H9 (cell line): ENCODE measurements around the gene NDUFB1. TPM values are rescaled to one million over a fixed set of nuclear protein-coding genes. Genes with fewer than 3 reads are reported as not detected.

ENCODE experiments used
- DNase-seq: peaks from one replicate; pipeline ENCODE4 v3.0.0-alpha.2; 2017
- H2AFZ ChIP-seq: one replicate; pipeline ENCODE4 v1.6.1; 2013; ENCODE audit warnings: mild to moderate bottlenecking, low read length, control low read depth, moderate library complexity
- H2AK5ac ChIP-seq: 2 replicates; pipeline ENCODE4 v1.6.1; 2013; ENCODE audit warnings: low read length, control low read depth, mixed read lengths; ENCODE audit not compliant: insufficient read length
- H2BK120ac ChIP-seq: one replicate; pipeline ENCODE4 v1.6.1; 2013; ENCODE audit warnings: low read depth, mild to moderate bottlenecking, low read length, control low read depth, inconsistent platforms; ENCODE audit not compliant: poor library complexity, severe bottlenecking
- H2BK12ac ChIP-seq: 2 replicates; pipeline ENCODE4 v1.6.1; 2013; ENCODE audit warnings: low read length, control low read depth, mixed read lengths, low read depth; ENCODE audit not compliant: insufficient read length
- H2BK15ac ChIP-seq: 2 replicates; pipeline ENCODE4 v1.6.1; 2013; ENCODE audit warnings: low read depth, low read length, control low read depth
- H2BK20ac ChIP-seq: one replicate; pipeline ENCODE4 v1.6.1; 2013; ENCODE audit warnings: low read depth, mild to moderate bottlenecking, low read length, control low read depth, inconsistent platforms; ENCODE audit not compliant: poor library complexity, severe bottlenecking
- H2BK5ac ChIP-seq: 2 replicates; pipeline ENCODE4 v1.6.1; 2013; ENCODE audit warnings: low read length, control low read depth, mixed read lengths; ENCODE audit not compliant: insufficient read length
- H3K14ac ChIP-seq: 2 replicates; pipeline ENCODE4 v1.6.1; 2013; ENCODE audit warnings: low read length, control low read depth; ENCODE audit not compliant: insufficient read depth
- H3K18ac ChIP-seq: 2 replicates; pipeline ENCODE4 v1.6.1; 2013; ENCODE audit warnings: low read depth, mild to moderate bottlenecking, mixed read lengths, low read length, control low read depth; ENCODE audit not compliant: insufficient read length
- H3K23ac ChIP-seq: 2 replicates; pipeline ENCODE4 v1.6.1; 2013; ENCODE audit warnings: low read length, control low read depth, mixed read lengths, low read depth; ENCODE audit not compliant: insufficient read length
- H3K23me2 ChIP-seq: 2 replicates; pipeline ENCODE4 v1.6.1; 2013; ENCODE audit warnings: low read depth, mild to moderate bottlenecking, mixed read lengths, low read length, control low read depth; ENCODE audit not compliant: insufficient read length, poor library complexity, severe bottlenecking
- H3K27ac ChIP-seq: 2 replicates; pipeline ENCODE4 v1.5.1; 2013; ENCODE audit warnings: low read length, control low read depth, mixed read lengths, low read depth; ENCODE audit not compliant: insufficient read length
- H3K27me3 ChIP-seq: 2 replicates; pipeline ENCODE4 v1.6.1; 2013; ENCODE audit warnings: low read length, control low read depth, inconsistent platforms; ENCODE audit not compliant: insufficient read depth
- H3K4ac ChIP-seq: 2 replicates; pipeline ENCODE4 v1.6.1; 2013; ENCODE audit warnings: low read depth, mild to moderate bottlenecking, control low read depth, inconsistent platforms, low read length, moderate library complexity
- H3K4me1 ChIP-seq: 2 replicates; pipeline ENCODE4 v1.6.1; 2013; ENCODE audit warnings: low read length, control low read depth, inconsistent platforms; ENCODE audit not compliant: insufficient read depth
- H3K4me2 ChIP-seq: 2 replicates; pipeline ENCODE4 v1.6.1; 2013; ENCODE audit warnings: low read length, control low read depth, mixed read lengths; ENCODE audit not compliant: insufficient read length, insufficient read depth
- H3K56ac ChIP-seq: 2 replicates; pipeline ENCODE4 v1.6.1; 2013; ENCODE audit warnings: low read depth, mild to moderate bottlenecking, mixed read lengths, low read length, control low read depth; ENCODE audit not compliant: insufficient read length
- H3K79me1 ChIP-seq: 2 replicates; pipeline ENCODE4 v1.6.1; 2013; ENCODE audit warnings: low read depth, mild to moderate bottlenecking, moderate library complexity, low read length, control low read depth, inconsistent platforms; ENCODE audit not compliant: insufficient read depth, poor library complexity, severe bottlenecking
- H3K79me2 ChIP-seq: 2 replicates; pipeline ENCODE4 v1.6.1; 2013; ENCODE audit warnings: low read length, control low read depth, inconsistent platforms; ENCODE audit not compliant: insufficient read depth
- H3K9ac ChIP-seq: 2 replicates; pipeline ENCODE4 v1.6.1; 2013; ENCODE audit warnings: low read length, control low read depth, mixed read lengths; ENCODE audit not compliant: insufficient read length; ENCODE audit errors: extremely low read depth
- H3K9me3 ChIP-seq: one replicate; pipeline ENCODE4 v1.6.1; 2013; ENCODE audit warnings: low read depth, low read length, inconsistent platforms; ENCODE audit not compliant: control insufficient read depth
- H3T11ph ChIP-seq: one replicate; pipeline ENCODE4 v1.6.1; 2013; ENCODE audit warnings: mild to moderate bottlenecking, low read length, control low read depth, inconsistent platforms
- H4K20me1 ChIP-seq: one replicate; pipeline ENCODE4 v1.6.1; 2013; ENCODE audit not compliant: control insufficient read depth, insufficient read length, insufficient read depth
- H4K5ac ChIP-seq: 2 replicates; pipeline ENCODE4 v1.6.1; 2013; ENCODE audit warnings: low read depth, mild to moderate bottlenecking, mixed read lengths, low read length, control low read depth; ENCODE audit not compliant: insufficient read length
- H4K8ac ChIP-seq: replicated peaks from 2 replicates; pipeline ENCODE4 v1.6.1; 2013; ENCODE audit warnings: low read length, control low read depth, mixed read lengths, low read depth; ENCODE audit not compliant: insufficient read length
- H4K91ac ChIP-seq: 2 replicates; pipeline ENCODE4 v1.6.1; 2013; ENCODE audit warnings: low read depth, mild to moderate bottlenecking, moderate library complexity, mixed read lengths, low read length, control low read depth; ENCODE audit not compliant: insufficient read length
- H3K27ac Mint-ChIP-seq, 3 experiments: 2 replicates in 2 of 3; 3 replicates in 1 of 3; pipeline ENCODE4 v1.8.0; 2020 to 2021; ENCODE audit warnings: mixed read lengths in 3 of 3, mild to moderate bottlenecking in 1 of 3, moderate library complexity in 1 of 3
- H3K27me3 Mint-ChIP-seq: 2 replicates; pipeline ENCODE4 v1.8.0; 2021; ENCODE audit warnings: low read depth, mild to moderate bottlenecking, moderate library complexity, mixed read lengths
- H3K36me3 Mint-ChIP-seq, 3 experiments: 2 replicates in 2 of 3; 3 replicates in 1 of 3; pipeline ENCODE4 v1.8.0; 2020 to 2021; ENCODE audit warnings: low read depth in 3 of 3, mixed read lengths in 3 of 3; ENCODE audit not compliant: insufficient read depth in 1 of 3
- H3K4me1 Mint-ChIP-seq, 2 experiments: 2 replicates each; pipeline ENCODE4 v1.8.0; 2020; ENCODE audit warnings: mixed read lengths in 2 of 2
- H3K4me3 Mint-ChIP-seq, 2 experiments: 2 replicates in 1 of 2; 3 replicates in 1 of 2; pipeline ENCODE4 v1.8.0; 2020 to 2021; ENCODE audit warnings: mild to moderate bottlenecking in 2 of 2, mixed read lengths in 2 of 2, moderate library complexity in 1 of 2
- H3K9me3 Mint-ChIP-seq, 2 experiments: 2 replicates in 1 of 2; 3 replicates in 1 of 2; pipeline ENCODE4 v1.8.0; 2020; ENCODE audit warnings: mild to moderate bottlenecking in 2 of 2, mixed read lengths in 2 of 2, moderate library complexity in 1 of 2
- WGBS: extraction: QIAGEN DNeasy Blood & Tissue Kit; methylation state at CpG from one replicate; pipeline ENCODE4 v1.1.7; 2013; ENCODE audit warnings: missing lambda C conversion rate, low lambda C conversion rate, mixed read lengths; ENCODE audit not compliant: insufficient read length; ENCODE audit errors: extremely low coverage; 5-methylcytosine and 5-hydroxymethylcytosine counted together
- total RNA-seq: library from RNA; stranded (reverse); gene quantifications from 2 replicates; pipeline ENCODE4 v1.2.1, GENCODE V29; 2021
- TF ChIP-seq, protein P1 (sequence below): fragments of 200-600 bp; sonication (generic); conservative IDR thresholded peaks from 3 replicates; pipeline ENCODE4 v1.8.0; 2021; ENCODE audit warnings: antibody characterized with exemption, mild to moderate bottlenecking

Gene NDUFB1
- total RNA-seq, 1 experiment from 2014 or later, result 153 TPM

DNA sequence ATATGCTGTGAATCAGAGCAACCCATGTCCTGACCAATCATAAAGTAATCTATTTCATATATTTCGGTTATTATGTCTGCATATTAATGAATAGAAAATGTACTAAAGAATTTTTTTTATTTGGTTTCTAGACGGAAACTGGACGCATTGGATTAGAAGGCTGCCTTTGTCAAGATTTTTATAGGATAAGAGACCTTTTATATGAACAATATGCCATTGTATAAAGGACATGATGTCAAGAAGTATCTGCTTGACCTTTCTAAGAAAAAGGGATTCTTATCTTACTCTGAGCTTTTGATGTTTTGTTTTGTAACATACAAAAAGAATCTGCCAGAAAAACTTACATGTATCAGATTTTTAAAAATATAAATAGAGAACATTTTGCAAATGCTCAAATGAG is 40.0 kb upstream of the NDUFB1 start:
- H3K27me3 ChIP-seq, result no peaks in the 10 kb centered on the region
- no peak overlapping the region for H3K27ac Mint-ChIP-seq
- TF ChIP-seq, protein P1, sequence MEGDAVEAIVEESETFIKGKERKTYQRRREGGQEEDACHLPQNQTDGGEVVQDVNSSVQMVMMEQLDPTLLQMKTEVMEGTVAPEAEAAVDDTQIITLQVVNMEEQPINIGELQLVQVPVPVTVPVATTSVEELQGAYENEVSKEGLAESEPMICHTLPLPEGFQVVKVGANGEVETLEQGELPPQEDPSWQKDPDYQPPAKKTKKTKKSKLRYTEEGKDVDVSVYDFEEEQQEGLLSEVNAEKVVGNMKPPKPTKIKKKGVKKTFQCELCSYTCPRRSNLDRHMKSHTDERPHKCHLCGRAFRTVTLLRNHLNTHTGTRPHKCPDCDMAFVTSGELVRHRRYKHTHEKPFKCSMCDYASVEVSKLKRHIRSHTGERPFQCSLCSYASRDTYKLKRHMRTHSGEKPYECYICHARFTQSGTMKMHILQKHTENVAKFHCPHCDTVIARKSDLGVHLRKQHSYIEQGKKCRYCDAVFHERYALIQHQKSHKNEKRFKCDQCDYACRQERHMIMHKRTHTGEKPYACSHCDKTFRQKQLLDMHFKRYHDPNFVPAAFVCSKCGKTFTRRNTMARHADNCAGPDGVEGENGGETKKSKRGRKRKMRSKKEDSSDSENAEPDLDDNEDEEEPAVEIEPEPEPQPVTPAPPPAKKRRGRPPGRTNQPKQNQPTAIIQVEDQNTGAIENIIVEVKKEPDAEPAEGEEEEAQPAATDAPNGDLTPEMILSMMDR, result no peak
- H3K36me3 Mint-ChIP-seq, result peaks cover 60 to 88% (median 85%) of the 10 kb centered on the region in 3 experiments
- no peak overlapping the region for H4K91ac ChIP-seq
- no CpG with 5 or more reads among the region's 3 CpGs for WGBS
- no peak for DNase-seq
- H3K27me3 Mint-ChIP-seq, result no peaks in the 10 kb centered on the region
- no peaks in the 10 kb centered on the region for H4K20me1 ChIP-seq
- H2AK5ac ChIP-seq, result no peak overlapping the region
- H2BK20ac ChIP-seq, result no peak overlapping the region
- peaks cover 19 to 30% of the 10 kb centered on the region in 2 experiments for H3K9me3 Mint-ChIP-seq
- no peaks in the 10 kb centered on the region for H3K79me1 ChIP-seq
- no peak overlapping the region for H2BK5ac ChIP-seq
- H3K4me1 Mint-ChIP-seq, result no peaks in the 10 kb centered on the region
- no peak overlapping the region for H3T11ph ChIP-seq
- no peak overlapping the region for H3K56ac ChIP-seq
- H3K4me1 ChIP-seq, result no peaks in the 10 kb centered on the region
- no peaks in the 10 kb centered on the region for H3K79me2 ChIP-seq
- no peaks in the 10 kb centered on the region for H3K23me2 ChIP-seq
- no peak overlapping the region for H4K5ac ChIP-seq
- H2AFZ ChIP-seq, result no peak overlapping the region
- no peak overlapping the region for H3K23ac ChIP-seq
- no peak overlapping the region for H2BK15ac ChIP-seq
- no peak overlapping the region for H2BK120ac ChIP-seq
- H3K14ac ChIP-seq, result no peak overlapping the region
- H2BK12ac ChIP-seq, result no peak overlapping the region
- H3K4ac ChIP-seq, result no peak overlapping the region
- no peak overlapping the region for H3K18ac ChIP-seq
- no peak overlapping the region for H3K4me2 ChIP-seq
- no peak overlapping the region for H3K27ac ChIP-seq
- no peak overlapping the region for H4K8ac ChIP-seq
- no peaks in the 10 kb centered on the region for H3K9me3 ChIP-seq
- no peak overlapping the region for H3K4me3 Mint-ChIP-seq
- H3K9ac ChIP-seq, result no peak overlapping the region
